ENCODE results near the gene YY1AP1.
"Not testable (repeated sequence)": the region's sequence is repeated elsewhere in the genome, so short reads cannot be mapped to it uniquely, and the experiment has no call there.

Gene YY1AP1

GRCh38 chr1:155694167-155694566 lies 5.6 kb upstream of the YY1AP1 start:
- no peak for DNase-seq

GRCh38 chr1:155691992-155692528 lies 3.5 kb upstream of the YY1AP1 start:
- no peak for DNase-seq

GRCh38 chr1:155689081-155689607 lies 570 bp upstream of the YY1AP1 start, which contains the start of gene DAP3:
TSS of gene DAP3 (plus strand) at chr1:155689091. CDS start at chr1:155709780, 20,689 bp downstream.
- DNase-seq, result not testable (repeated sequence)

DNA sequence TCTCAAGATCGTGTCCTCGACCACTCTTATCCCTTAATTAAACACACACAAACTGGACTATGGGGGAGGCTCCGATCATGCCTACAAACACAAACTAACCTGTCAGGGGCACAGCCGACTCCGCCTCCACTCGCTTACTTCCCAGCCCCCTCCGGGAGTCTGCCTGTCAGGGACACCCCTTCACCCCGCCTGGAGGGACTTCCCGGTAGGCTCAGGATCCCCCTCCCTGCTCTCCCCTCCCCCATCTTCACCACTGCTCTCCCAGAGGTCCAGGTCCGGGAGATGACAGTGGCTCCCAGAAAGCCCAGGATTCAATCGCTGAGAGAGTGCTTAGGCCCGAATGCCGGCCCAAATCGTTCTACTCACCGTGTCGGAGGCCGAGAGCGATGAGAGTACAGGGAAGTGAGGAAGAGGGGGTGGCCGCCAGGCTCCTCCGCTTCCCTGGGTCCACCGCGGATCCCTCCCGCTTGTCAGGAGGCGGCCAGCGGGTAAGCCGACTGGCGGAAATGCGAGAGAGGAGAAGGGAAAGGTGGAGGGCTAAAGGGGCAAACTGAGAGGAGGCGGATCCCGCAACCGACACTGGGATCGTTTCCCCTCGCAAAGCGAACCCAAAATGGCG lies 760 bp downstream of the YY1AP1 start:
- not testable (repeated sequence) for DNase-seq

DNA sequence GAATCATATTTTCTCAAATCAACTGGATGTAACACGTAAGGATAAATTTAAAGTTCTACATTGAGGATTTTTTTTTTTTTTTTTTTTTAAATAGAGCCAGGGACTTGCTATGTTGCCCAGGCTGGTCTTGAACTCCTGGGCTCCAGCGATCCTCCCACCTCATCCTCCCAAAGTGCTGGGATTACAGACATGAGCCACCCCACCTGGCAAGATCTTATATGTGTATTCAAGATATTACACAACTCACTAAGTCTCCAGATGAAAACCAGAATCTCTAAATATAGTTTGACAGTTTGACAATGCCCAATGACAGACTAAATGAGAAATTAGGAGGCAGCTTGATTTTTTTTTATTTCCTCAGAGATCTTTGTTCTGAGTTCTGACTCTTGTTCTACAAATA lies 6.8 kb downstream of the YY1AP1 start:
- DNase-seq, result no peak

- no peak for DNase-seq
These were observed 8.0 kb downstream of the YY1AP1 start for GRCh38 chr1:155680531-155680930.

GRCh38 chr1:155678992-155679391 lies 9.6 kb downstream of the YY1AP1 start:
- DNase-seq, result not testable (repeated sequence)

DNA sequence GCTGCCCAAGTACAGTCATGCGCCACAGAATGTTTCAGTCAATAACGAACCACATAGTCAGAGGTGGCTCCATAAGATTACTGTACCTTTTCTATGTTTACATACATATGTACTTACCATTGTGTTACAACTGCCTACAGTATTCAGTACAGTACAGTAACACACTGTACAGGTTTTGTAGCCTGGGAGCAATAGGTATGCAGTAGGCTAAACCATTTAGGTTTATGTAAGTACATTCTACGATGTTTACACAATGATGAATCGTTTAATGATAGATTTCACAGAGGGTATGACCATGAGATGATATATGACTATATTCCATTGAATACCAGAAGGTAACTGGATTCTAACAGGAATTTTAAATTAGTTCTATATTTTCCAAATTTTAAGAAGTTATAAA lies 10.5 kb downstream of the YY1AP1 start:
- DNase-seq, result no peak

- DNase-seq, result no peak
These were observed 15.6 kb downstream of the YY1AP1 start for GRCh38 chr1:155673003-155673402.

GRCh38 chr1:155671750-155672149 lies 16.8 kb downstream of the YY1AP1 start:
- DNase-seq, result no peak

GRCh38 chr1:155669233-155670162 lies 19.1 kb downstream of the YY1AP1 start:
- DNase-seq, result no peak

DNA sequence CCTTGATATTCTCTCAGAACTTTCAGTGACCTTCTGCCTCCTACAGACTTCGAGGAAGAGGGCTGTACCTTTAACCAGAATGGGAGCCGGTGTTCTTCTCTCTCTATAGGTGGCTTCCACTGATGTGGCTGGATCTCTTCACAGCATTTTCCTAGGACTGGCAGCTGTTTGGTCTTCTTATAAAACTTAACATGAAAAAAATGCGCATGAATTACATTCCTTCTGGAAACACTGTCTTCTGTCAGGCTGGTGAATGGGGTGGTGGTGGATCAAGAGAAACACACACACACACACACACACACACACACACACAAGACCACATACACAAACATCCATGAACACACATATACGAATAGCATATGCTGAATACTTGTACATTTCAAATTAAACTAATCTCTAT lies 27.3 kb downstream of the YY1AP1 start:
- DNase-seq, result not testable (repeated sequence)

DNA sequence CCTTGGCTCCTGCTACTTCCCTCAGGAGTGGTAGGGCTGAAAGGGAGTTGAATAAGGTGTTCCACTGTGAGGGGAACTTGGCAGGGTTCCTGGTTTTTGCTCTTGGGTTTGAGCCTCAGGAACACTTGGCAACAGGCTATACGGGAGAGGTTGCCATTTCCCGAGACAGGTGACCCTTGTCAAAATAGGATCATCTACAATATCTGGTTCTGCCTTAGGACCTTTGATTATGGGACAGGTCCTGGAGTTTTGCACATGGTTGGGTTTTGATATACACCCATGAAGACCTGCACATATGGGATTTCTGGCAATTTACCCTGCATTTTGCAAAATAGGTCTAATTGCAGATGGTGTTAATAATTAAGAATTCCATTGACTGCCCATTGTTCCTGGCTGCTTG lies 31.1 kb downstream of the YY1AP1 start:
- DNase-seq, result no peak

GRCh38 chr1:155652951-155653350 lies 35.6 kb downstream of the YY1AP1 start:
- no peak for DNase-seq

- peak; percentile 32 for DNase-seq
These were observed 36.5 kb downstream of the YY1AP1 start for GRCh38 chr1:155651861-155652661.

GRCh38 chr1:155650231-155650757 lies 38.3 kb downstream of the YY1AP1 start:
- no peak for DNase-seq

GRCh38 chr1:155649676-155650075 lies 38.9 kb downstream of the YY1AP1 start:
- no peak for DNase-seq

GRCh38 chr1:155648207-155649147 lies 40.1 kb downstream of the YY1AP1 start:
- peak; percentile 33 for DNase-seq

DNA sequence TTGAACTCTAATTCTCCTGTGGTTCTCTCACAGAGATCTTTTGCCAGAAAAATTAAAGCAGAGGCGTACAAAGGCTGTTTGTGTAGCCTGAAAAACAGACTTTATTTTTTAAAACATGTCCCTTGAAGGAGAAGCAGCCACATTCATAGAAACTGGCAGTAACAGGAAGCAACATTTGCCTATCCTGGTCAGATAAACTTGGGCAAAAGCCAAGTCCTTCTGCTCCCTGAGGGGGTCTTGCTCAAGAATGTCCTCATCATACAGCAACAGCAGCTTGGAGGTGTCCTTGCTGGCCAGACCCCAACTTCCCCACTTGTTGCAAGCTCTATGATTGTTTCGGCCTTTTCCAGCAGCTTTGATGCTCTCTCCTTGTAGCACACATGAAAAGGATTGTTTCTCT lies 42.3 kb downstream of the YY1AP1 start:
- no peak for DNase-seq

- DNase-seq, result no peak
These were observed 42.9 kb downstream of the YY1AP1 start for GRCh38 chr1:155645648-155646047.

DNA sequence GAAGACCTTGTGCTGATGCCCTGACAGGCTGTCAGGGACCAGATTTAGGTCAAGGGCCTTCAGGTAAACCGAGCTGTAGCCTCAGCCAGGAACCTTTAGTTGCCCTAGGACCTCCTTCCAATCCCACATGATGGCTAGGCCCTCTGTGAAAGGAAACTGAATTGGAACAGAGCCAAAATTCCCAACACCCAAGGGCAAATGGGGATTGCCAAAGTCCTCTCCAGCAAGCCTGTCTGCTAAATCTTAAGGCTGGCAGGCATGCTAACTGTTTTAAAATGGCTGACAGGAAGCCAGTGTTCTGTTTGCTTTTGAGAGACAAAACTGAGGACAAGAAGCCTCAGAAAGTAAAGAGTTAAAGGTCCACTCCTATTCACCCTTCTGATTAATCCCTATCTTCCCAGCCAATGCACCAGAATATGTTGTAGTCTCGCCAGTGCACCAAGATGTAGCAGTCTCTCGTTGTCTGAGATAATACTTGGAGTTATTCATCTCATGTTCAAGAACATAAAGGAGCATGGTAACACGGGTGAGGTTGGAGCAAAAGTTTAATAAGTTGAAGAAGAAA lies 43.5 kb downstream of the YY1AP1 start:
- no peak for DNase-seq
